Mammary epithelial cell (primary cell): ENCODE results near the gene PTPRU.

ENCODE experiments used
- EZH2 ChIP-seq: IDR thresholded peaks from 2 replicates; pipeline ENCODE4 v1.6.1; 2012; ENCODE audit warnings: low read length, inconsistent platforms, borderline replicate concordance
- TF ChIP-seq, protein P1 (sequence below), 2 donors: IDR thresholded peaks in 1 of 2; conservative IDR thresholded peaks in 1 of 2; 2 replicates each; pipeline ENCODE4 v1.5.1; 2011 to 2012; ENCODE audit warnings: inconsistent platforms in 2 of 2, low read length in 2 of 2, mild to moderate bottlenecking in 2 of 2, control low read depth in 1 of 2, low read depth in 1 of 2; ENCODE audit not compliant: insufficient read depth in 1 of 2; ENCODE audit errors: extremely low read depth in 1 of 2

DNA sequence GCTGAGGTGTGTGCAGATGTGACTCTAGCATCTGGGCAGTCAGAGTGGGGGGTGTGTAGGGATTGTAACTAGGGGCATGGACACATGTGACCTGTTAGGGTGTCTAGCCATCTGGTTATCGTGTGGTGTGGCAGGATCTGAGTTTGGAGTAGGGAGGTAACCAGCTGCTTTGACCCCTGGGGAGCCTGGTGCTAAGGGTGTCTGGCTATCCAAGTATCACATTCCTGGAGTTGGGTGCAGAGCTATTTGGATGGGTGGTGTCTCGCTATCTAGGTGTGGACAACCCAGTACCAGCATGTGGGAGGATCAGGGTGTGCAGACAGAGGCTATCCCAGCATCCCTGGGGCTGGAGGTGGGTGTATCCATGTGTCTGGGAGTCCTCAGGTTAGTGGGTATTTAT lies 4.7 kb downstream of the PTPRU start:
- TF ChIP-seq, protein P1, sequence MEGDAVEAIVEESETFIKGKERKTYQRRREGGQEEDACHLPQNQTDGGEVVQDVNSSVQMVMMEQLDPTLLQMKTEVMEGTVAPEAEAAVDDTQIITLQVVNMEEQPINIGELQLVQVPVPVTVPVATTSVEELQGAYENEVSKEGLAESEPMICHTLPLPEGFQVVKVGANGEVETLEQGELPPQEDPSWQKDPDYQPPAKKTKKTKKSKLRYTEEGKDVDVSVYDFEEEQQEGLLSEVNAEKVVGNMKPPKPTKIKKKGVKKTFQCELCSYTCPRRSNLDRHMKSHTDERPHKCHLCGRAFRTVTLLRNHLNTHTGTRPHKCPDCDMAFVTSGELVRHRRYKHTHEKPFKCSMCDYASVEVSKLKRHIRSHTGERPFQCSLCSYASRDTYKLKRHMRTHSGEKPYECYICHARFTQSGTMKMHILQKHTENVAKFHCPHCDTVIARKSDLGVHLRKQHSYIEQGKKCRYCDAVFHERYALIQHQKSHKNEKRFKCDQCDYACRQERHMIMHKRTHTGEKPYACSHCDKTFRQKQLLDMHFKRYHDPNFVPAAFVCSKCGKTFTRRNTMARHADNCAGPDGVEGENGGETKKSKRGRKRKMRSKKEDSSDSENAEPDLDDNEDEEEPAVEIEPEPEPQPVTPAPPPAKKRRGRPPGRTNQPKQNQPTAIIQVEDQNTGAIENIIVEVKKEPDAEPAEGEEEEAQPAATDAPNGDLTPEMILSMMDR (conservative IDR thresholded peaks at IDR 0.05 in 1 of 2, IDR thresholded peaks at IDR 0.05 in 1 of 2; ENCODE audit: extremely low read depth in 1 of 2, insufficient read depth in 1 of 2, low read depth in 1 of 2, low read length in 2 of 2): no peak
- no peak for TF ChIP-seq EZH2
